CD4-positive, alpha-beta T cell treated with Interleukin-6 for 4 hours (primary cell): ENCODE data around the gene MUSK.
"Not testable (repeated sequence)": the region's sequence is repeated elsewhere in the genome, so short reads cannot be mapped to it uniquely, and the experiment has no call there.

ENCODE experiments used
- DNase-seq: peaks from one replicate; pipeline ENCODE4 v3.0.0-alpha.2; 2020; ENCODE audit warnings: mixed read lengths

Gene MUSK

DNA sequence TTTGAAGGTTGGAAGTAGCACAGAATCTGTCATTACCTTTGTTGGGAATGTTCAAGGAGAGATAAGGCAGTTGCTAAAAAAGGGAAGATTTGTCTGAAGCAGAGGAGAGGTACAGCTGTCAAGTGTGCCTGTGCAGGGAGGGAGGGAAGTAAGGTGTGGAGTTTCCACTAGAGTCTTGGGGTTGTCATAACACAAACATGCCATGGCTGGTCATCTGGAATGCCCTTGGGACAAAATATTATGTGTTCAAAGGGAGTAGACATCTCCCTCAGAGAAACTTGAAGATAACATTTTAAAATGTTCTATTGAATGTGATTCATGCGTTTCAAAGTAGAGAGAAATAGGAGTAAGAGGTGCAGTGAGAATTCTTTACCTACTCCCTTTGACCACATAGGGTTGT, 95.0 kb downstream of the MUSK start:
- no peak for DNase-seq

DNA sequence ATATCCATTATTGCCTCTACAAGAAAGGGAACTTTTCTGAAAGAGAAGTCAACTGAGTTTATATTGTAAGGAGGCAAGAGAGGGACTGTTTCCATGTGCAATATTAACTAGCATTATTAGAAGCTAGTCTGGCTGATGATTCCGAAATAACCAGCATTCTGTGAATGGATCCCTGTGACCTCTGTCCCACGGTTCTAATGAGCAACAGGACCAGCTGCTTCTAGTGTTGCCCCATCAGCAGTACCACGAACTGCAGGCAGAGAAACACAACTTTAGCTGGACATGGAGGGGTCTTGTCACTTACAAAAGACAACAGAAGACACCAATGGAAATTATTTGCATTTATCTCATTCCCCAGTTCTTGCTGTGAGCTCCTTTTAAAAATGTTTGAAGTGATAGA, 95.4 kb downstream of the MUSK start:
- DNase-seq, result no peak

DNA sequence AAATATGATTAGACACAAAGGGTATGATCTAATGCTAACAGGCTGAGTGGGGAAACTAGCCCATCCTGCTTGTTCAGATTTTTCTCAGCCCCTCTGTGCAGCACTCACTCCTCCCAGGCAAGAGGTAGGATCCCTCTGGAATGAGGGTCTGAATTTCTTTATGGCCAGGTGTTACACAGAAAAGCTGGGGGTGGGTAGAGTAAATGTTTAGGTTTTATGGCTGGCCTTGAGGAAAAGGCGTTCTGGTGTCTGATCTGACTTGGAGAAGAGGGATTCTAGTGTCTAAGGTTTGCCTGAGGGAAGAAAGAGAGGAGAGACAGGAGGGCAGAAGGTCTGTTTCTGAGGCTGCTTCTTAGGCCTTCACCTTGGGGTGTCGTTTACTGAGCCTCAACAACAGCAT, 97.3 kb downstream of the MUSK start:
- no peak for DNase-seq

DNA sequence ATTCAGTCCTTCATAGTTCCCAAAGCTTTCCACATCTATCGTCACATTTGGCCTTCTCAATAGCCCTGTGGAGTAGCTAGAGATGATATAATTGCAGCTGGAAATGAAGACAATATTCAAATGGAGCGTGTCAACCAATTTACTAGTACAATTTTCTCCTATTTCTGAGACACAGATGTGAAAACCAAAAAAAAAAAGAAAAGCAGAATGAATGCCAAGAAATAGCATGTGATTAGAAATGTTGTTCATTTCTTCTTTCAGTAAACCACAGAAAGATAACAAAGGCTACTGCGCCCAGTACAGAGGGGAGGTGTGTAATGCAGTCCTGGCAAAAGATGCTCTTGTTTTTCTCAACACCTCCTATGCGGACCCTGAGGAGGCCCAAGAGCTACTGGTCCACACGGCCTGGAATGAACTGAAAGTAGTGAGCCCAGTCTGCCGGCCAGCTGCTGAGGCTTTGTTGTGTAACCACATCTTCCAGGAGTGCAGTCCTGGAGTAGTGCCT, 99.0 kb downstream of the MUSK start:
- DNase-seq, result no peak

DNA sequence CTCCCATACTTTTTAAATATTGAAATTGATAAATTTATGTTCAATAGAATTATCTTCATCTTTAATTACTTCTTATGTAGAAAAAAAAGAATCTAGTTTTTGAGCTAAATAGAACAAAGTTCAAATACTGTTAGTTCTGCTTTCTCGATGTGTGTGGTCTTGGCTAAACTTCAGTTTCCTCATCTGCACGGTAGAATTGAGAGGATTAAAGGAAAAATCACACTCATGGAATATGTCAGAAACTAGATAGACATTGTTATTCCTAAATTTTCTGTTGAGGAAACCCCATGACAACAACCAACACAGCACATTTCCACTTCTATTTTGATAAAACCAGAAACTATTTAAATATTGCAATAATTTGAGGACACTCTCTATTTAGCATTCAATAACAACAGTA, 100.3 kb downstream of the MUSK start:
- no peak for DNase-seq

DNA sequence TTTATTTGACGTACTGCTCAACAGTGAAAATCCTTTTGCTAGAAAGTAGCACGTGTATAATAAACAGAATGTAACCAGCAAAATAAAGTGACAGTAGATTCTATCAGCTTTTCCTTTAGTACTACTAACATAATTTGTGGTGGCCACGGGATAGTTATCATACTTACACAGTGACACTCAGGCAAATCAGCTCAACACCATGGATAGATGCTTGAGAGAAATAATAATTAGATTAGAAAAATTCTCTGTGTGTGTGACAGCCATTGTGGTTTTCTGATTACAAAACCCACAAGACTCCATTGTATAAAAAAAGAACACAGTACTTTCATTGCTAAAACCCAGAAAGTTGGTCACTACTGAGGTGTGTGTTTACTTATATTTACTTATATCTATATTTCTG, 101.1 kb downstream of the MUSK start:
- no peak for DNase-seq

DNA sequence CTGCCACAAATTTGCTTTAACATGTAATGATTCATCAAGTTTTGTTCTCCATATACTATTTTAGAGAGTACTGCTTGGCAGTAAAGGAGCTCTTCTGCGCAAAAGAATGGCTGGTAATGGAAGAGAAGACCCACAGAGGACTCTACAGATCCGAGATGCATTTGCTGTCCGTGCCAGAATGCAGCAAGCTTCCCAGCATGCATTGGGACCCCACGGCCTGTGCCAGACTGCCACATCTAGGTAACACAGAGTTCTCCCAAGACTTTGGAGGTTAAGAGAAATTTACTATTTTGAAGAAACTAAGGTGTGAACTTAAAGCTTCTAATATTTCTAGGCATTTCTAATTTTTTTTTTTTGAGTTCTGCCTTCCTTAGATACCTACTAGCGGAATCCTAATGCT, 107.1 kb downstream of the MUSK start:
- no peak for DNase-seq

DNA sequence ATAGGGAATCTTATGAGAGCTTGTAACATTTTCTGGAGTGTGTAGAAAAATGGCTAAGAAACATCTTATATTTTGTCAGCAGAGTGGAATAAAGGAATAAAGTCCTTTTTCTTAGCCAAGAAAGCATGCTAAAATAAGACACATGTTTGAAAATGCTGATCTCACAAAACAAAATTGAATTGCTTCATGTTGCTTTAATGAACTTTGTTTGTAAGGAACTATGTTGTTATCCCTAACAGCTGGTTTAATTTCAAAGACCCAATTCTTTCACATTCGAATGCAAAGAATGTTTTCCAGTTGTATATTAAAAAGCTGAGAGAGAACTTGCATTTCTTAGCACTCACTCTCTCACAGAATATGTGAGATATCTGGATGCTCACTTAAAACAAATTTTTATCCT, 107.6 kb downstream of the MUSK start:
- DNase-seq, result no peak

DNA sequence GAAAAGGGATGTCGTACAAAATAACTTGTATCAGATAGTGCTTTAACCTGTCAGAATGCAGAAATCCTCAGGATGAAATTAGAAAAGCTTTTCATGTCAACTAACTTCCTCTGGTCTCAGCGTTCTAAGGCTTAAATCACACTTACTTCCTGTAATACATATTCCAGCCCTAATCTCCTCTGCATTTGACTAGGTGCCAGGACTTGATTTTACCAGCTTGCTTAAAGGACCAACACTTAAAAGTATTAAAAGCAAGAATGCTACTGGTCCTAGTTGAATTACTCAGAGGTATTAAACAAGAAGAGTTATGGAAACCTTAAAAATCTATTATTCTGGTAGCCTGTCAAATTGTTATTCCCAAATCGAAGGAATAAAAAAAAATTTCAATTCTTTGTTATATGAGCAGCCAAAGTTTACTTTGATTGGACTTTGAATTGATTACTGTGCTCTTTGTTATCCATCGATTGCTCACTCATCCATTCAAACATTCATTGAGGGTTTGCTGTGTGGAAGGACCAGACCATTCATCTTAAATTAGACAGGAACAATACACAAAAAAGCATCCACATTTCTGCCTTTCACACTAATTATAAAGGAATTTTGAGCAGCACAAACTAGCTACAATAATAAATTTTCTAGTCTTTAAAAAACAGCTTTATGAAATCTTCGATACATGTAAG, 108.7 kb downstream of the MUSK start:
- DNase-seq, result no peak

DNA sequence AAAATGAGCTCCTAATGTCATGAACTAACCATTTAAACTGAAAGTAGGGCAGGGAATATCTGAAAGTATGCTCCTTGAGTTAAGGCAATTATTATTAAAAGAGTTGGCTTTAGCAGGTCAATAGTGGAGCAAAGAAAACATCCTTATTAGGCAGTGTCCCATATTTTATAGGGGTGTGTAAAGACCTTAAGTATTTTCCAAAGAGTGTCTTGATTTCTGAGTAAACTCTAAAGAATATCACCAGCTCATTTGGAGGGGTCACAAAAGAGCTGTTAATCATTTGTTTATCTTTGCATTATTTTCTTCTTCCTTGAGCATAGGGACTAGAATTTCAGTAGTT, 109.3 kb downstream of the MUSK start:
- DNase-seq, result no peak

DNA sequence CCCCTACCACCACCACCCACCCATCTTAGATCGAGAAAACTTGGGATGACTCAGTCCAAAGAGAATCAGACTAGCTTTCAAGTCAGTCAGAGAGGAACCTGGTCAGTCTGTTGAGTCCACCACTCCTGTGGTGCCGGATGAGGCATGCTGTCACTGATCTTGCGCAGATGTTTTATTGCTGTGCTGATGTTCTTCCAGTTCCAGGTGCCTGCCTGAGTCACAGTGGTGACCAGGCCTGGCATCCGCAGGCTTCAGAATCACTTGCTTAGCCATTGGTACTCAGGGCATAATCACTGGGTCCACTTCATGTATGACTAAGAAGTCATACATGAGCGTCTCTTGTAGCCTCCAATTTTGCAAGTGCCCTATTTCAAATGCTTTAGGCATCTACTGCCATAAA, 114.1 kb downstream of the MUSK start:
- no peak for DNase-seq

DNA sequence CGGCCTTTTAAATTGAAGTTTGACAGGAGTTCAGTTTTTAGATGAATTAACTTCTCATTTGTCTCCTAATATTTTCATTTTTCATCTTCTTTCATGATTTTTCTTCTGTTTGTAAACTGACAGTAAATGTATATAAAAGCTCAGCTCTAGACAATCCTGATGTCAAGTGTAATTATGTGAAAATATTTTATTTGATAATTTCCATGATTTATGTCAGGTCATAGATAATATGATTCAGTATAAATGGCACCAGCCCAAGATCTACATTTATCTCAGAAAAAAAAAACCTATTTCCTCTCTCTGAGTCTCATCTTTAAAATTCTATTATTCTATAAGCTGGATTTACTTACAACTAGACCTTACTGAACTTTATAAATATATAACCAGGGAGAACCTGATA, 115.7 kb downstream of the MUSK start:
- no peak for DNase-seq

DNA sequence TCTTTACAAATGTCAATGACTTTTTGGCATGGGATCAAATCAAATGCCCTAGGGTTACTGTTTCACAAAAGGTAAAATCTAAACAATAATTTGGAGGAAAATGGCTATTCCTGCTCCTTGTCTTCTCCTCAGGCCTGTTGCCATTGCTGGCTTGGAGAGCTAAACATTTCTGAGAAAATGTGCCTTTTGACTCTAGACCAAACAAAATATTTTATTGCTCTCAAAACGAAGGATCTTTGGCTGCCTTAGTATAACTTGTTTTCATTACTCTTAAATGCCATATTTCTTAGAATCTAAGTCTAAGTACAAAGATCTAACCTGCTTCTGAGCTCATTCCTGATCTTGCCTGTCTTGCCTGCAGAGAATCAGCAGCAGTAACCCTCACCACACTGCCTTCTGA, 116.6 kb downstream of the MUSK start:
- no peak for DNase-seq

DNA sequence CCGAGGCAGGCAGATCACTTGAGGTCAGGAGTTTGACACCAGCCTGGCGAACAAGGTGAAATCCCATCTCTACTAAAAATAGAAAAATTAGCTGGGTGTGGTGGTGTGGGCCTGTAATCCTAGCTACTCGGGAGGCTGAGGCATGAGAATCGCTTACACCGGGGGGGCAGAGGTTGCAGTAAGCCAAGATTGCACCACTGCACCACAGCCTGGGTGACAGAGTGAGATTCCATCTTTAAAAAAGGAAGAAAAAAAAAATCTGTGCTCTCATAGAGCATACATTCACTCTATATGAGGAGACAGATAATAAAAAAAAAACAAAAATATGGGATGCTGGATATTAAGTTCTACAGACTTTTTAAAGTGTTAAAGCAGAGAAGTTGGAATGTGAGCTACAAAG, 119.8 kb downstream of the MUSK start:
- not testable (repeated sequence) for DNase-seq

DNA sequence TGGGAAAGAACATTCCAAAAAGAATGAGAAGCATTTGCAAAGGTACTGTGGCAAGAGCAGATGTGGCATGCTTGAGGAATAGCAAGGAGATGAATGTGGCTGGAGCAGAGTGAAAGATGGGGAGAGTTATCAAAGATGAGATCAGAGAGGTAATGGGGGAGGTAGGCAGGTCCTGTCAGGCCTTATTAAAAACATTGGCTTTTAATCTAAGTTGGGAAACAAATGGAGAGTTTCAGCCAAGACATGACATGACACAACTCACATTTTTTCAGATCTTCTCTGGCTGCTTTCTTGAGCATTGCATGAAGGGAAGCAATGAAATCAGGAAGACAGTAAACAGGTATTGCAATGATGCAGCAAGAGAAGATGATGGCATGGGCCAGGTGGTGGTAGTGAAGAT, 120.3 kb downstream of the MUSK start:
- DNase-seq, result no peak

DNA sequence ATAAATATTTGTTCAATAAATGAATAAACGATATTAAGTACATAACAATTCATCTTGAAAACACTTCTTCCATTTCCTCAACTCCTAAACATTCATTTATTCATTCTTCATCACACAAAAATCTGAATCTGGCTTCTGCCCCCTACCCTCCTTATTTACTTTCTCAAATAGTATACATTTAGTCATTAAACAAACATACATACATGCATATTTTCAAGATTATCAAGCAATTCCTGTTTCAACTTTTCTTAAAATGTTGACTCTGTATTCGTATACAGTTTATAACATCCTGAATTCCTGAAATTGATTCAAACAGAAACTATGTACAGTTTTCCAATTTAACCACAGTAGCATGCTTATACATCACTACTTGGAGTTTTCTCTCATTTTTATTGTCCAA, 129.0 kb downstream of the MUSK start:
- DNase-seq, result no peak

DNA sequence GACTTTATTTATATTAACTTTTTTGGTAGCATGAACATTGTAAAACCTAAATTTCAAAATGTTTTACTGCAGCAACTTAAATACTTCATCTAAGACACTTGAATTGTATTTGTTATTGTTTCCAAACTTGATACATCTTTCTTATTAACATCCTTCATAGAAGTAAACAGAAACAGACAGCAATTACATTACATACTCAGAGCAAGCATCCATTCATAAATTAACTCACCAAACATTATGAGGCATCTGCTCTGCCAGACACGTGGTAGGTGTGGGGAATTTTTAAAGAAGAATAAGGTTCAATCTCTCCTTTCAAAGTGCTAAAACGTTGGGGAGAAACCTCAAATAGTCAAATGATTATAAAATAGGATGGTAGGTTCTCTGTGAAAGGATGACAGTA, 130.8 kb downstream of the MUSK start:
- DNase-seq, result no peak

DNA sequence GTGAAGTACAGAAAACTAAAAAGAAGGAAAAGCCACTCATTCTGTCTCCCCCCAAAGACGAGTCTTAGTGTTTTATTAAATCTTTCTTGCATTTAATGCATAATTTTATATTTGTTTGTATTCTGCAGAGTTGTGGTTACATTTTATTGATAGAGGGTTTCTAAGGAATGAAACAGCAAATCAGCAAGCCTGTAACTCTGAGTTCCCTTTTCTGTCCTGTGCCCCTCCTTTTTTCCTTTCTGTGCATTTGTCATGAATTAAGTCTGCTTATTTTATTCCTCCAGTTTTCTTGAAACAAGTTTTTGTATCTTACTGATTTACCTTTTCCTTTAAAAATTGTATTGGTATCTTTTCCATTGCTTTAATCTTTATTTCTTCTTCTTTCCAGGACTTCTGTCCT, 132.8 kb downstream of the MUSK start:
- DNase-seq, result no peak

DNA sequence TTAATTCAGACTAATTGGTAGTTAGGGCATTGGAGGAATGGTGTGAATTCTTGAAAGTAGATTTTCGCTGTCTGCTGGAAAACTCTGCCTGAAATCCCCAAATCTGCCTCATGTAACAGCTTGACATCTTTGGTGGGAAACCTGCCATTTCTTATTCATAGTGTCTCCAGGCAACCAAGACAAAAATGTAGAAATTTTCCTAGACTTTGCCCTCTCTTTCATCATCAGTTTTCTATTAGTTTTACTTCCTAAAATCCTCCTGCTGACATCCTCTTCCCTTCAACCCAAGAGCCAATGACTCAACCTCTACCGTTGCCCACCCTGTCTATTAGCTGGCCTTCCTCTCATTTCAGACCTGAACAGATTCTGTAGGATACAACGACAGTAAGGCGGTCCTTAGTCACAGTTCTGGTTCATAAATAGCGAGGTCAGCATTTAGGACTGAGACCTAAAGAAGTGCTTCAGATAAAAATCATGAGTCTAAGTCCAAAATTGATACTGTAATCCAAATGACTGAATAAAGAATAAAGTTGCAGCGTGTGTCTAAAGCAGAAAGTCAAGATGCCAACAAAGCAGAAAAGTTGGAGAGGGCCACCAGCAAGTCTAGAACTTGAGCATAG, 133.9 kb downstream of the MUSK start:
- DNase-seq, result no peak

DNA sequence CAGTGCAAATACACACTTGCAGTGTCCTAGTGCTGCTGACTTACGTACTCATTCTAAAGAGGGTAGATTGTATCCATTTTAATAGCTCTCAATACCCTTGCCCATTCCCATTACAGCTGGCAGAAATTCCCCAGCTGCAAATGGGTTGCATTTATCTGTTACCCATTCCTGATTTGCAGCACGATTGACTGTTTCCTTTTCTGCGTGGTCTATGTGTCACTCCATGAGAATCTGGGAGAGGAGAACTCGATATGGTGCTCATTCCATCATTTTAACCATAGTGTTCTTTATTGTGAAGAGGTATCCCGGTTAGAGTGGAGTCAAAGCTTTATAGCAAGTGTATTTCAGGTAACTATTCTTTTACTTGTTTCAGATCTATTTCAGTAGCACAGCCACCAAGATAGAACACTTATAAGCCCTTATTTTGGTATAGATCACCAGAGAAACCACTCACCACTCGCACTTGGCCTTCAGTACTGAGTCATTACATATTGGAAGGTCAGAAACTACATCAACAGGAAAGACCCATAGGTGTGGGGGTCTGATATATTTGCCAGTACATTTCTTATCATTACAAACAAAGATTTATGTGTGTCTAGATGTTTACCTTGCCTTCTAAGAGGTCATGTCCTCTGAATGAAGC, 139.5 kb downstream of the MUSK start:
- no peak for DNase-seq

DNA sequence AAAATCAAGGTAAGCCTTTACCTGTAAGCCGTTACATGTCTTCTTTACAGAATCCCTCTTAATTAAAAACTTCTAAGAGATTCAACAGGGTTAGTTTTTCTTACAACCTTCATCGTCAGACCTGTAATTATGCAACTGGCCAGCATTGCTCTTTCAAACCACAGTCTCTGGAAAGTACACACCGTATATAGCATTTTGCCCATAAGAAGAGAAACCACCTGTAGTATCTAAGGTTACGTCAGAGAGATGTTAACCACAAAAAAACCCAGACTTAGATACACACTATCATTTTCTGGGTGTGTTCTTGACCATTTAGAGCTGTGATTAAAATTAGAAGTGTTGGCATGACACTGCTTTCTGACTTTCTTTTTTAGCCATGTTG, 140.0 kb downstream of the MUSK start:
- DNase-seq, result no peak

DNA sequence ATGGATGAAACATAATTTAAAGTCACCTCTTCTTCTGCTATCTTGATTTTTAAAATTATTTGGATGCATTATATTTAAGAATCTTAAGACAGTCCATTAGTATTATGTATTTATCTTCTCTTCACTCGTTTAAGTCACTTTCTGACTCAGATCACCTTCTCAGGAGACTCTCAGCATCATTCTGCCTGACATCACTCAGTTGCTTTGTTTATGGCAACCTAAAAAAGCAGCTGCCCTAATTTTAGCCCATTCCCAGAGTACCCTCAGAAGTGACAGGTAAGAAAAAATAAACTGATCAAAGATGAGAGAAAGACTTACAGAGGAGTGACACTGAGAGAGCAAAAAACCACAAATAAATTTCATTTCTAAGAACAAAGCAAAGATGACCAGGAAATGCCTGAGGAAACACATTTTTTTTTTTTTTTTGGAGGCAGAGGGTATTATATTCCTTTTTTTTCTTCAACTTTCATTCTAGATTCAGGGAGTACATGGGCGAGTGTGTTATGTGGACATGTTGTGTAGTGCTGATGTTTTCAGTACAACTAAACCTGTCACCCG, 140.5 kb downstream of the MUSK start:
- DNase-seq, result no peak

DNA sequence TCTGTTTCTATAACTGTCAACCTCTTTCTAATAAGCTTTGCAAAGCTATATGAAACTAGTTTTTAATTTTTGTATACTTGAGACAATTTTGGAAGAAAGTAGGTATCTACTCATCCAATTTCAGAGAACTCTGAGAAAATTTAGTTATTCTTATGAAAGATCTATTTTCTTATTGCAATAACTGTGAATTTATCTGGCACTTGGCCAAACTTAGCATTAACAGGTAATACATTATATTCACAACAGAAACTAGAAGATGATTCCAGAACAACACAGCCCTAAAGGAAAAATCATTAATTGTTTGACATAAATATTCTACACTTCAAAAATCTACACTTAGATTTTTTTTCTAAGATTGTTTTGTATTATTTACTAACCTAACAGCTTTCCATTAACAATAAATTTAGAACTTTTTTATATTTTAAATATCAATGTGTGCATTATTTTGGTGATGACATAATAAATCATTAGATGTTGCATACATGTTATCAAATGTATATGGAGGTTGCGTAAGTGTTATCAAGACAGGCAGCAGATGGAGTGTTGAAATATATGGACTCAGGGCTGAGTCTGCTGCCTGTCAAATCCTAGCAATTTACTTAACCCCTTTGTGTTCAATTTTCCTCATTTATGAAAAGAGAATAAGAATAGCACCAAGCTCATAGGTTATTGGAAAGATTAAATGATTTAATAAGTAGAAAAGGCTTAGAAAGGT, 141.8 kb downstream of the MUSK start:
- no peak for DNase-seq

DNA sequence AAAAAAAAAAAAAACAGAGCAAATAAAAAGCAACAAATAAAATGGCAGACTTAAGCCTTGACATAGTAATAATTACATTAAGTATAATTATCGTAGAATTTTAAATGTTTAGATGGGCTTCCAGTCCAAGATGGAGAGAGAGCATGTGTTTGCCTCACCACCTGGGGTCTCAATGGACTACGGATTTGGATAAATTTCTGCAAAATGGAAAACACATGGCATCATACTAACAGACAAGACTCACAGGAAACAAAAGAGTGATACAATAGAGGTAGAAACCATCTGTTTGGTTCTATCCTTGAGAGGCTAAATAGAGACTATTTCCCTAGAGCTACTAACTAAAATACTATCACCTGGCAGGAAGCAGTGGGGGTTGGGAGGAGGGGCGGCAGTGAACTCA, 144.3 kb downstream of the MUSK start:
- no peak for DNase-seq
